Mononuclear cell (primary cell): ENCODE measurements around the gene APCDD1. TPM values are rescaled to one million over a fixed set of nuclear protein-coding genes. Genes with fewer than 3 reads are reported as not detected.
"Not testable (repeated sequence)": the region's sequence is repeated elsewhere in the genome, so short reads cannot be mapped to it uniquely, and the experiment has no call there.

Source experiments
- H3K27me3 ChIP-seq: 2 replicates; pipeline ENCODE4 v1.6.0; 2011; ENCODE audit warnings: low read length, control low read depth; ENCODE audit not compliant: insufficient read depth
- H3K4me1 ChIP-seq: 2 replicates; pipeline ENCODE4 v1.5.1; 2011; ENCODE audit warnings: mild to moderate bottlenecking, low read length, control low read depth; ENCODE audit not compliant: insufficient read depth
- H3K4me3 ChIP-seq: 2 replicates; pipeline ENCODE4 v1.5.1; 2011; ENCODE audit warnings: mild to moderate bottlenecking, low read length, moderate library complexity
- H3K9me3 ChIP-seq: 2 replicates; pipeline ENCODE4 v1.5.1; 2011; ENCODE audit warnings: low read depth, mild to moderate bottlenecking, control low read depth, low read length
- total RNA-seq: library from RNA; depleted of rRNA; stranded (reverse); fragments of >200 nt; gene quantifications from one replicate; pipeline ENCODE4 v1.2.3, GENCODE V29; 2012

Gene APCDD1
- total RNA-seq, 1 donor = under 0.01 TPM

- H3K4me1 ChIP-seq, H3K9me3 ChIP-seq, H3K27me3 ChIP-seq, H3K4me3 ChIP-seq: not testable (repeated sequence)
Measured at GRCh38 chr18:10464161-10464648, 9.8 kb downstream of the APCDD1 start.

GRCh38 chr18:10465174-10465939 lies 10.9 kb downstream of the APCDD1 start:
- no peaks in the 10 kb centered on the region for H3K9me3 ChIP-seq
- no peaks in the 10 kb centered on the region for H3K4me1 ChIP-seq
- no peaks in the 10 kb centered on the region for H3K27me3 ChIP-seq
- no peak overlapping the region for H3K4me3 ChIP-seq

GRCh38 chr18:10470429-10470828 lies 16.0 kb downstream of the APCDD1 start:
- Histone ChIP-seq H3K27me3 (no peaks in the 10 kb centered on the region), H3K4me1 (peaks cover 3% of the 10 kb centered on the region), H3K9me3 (no peaks in the 10 kb centered on the region), H3K4me3 (no peak overlapping the region)

GRCh38 chr18:10471574-10471973 lies 17.1 kb downstream of the APCDD1 start:
- Histone ChIP-seq H3K4me3 (no peak overlapping the region), H3K9me3 (no peaks in the 10 kb centered on the region), H3K27me3 (no peaks in the 10 kb centered on the region), H3K4me1 (peaks cover 14% of the 10 kb centered on the region)

GRCh38 chr18:10473132-10473531 lies 18.7 kb downstream of the APCDD1 start:
- H3K4me3 ChIP-seq = no peak overlapping the region
- no peaks in the 10 kb centered on the region for H3K9me3 ChIP-seq

GRCh38 chr18:10474309-10474708 lies 19.9 kb downstream of the APCDD1 start:
- Histone ChIP-seq H3K9me3 (no peaks in the 10 kb centered on the region), H3K27me3 (no peaks in the 10 kb centered on the region), H3K4me3 (no peak overlapping the region)

More at GRCh38 chr18:10473132-10473531, 18.7 kb downstream of the APCDD1 start:
- Histone ChIP-seq H3K4me1 (peaks cover 23% of the 10 kb centered on the region), H3K27me3 (no peaks in the 10 kb centered on the region)

GRCh38 chr18:10475276-10475653 lies 20.8 kb downstream of the APCDD1 start:
- no peak overlapping the region for H3K4me3 ChIP-seq
- H3K27me3 ChIP-seq = no peaks in the 10 kb centered on the region
- peaks cover 35% of the 10 kb centered on the region for H3K4me1 ChIP-seq
- no peaks in the 10 kb centered on the region for H3K9me3 ChIP-seq

More at GRCh38 chr18:10474309-10474708, 19.9 kb downstream of the APCDD1 start:
- peaks cover 27% of the 10 kb centered on the region for H3K4me1 ChIP-seq

- no peak overlapping the region for H3K4me3 ChIP-seq
- H3K27me3 ChIP-seq = no peaks in the 10 kb centered on the region
- H3K9me3 ChIP-seq = no peaks in the 10 kb centered on the region
Measured at GRCh38 chr18:10475654-10476291, 21.3 kb downstream of the APCDD1 start.

GRCh38 chr18:10476338-10476791 lies 21.9 kb downstream of the APCDD1 start:
- no peaks in the 10 kb centered on the region for H3K27me3 ChIP-seq
- no peak overlapping the region for H3K4me3 ChIP-seq
- H3K4me1 ChIP-seq = peaks cover 35% of the 10 kb centered on the region
- no peaks in the 10 kb centered on the region for H3K9me3 ChIP-seq

More at GRCh38 chr18:10475654-10476291, 21.3 kb downstream of the APCDD1 start:
- H3K4me1 ChIP-seq = peaks cover 35% of the 10 kb centered on the region

- H3K4me1 ChIP-seq = peaks cover 41% of the 10 kb centered on the region
- no peaks in the 10 kb centered on the region for H3K27me3 ChIP-seq
- H3K4me3 ChIP-seq = no peak overlapping the region
- no peaks in the 10 kb centered on the region for H3K9me3 ChIP-seq
Measured at GRCh38 chr18:10477121-10477862, 22.9 kb downstream of the APCDD1 start.

GRCh38 chr18:10477863-10478260 lies 23.4 kb downstream of the APCDD1 start:
- Histone ChIP-seq H3K4me3 (no peak overlapping the region), H3K4me1 (peaks cover 47% of the 10 kb centered on the region), H3K9me3 (no peaks in the 10 kb centered on the region), H3K27me3 (no peaks in the 10 kb centered on the region)

GRCh38 chr18:10481831-10482230 lies 27.4 kb downstream of the APCDD1 start:
- Histone ChIP-seq H3K4me1 (peaks cover 41% of the 10 kb centered on the region), H3K27me3 (no peaks in the 10 kb centered on the region), H3K4me3 (no peak overlapping the region), H3K9me3 (no peaks in the 10 kb centered on the region)

- Histone ChIP-seq H3K4me3 (no peak overlapping the region), H3K4me1 (peaks cover 36% of the 10 kb centered on the region)
Measured at GRCh38 chr18:10482363-10482984, 28.0 kb downstream of the APCDD1 start.

GRCh38 chr18:10482985-10483949 lies 28.8 kb downstream of the APCDD1 start:
- no peaks in the 10 kb centered on the region for H3K27me3 ChIP-seq
- H3K4me1 ChIP-seq = peaks cover 32% of the 10 kb centered on the region
- no peaks in the 10 kb centered on the region for H3K9me3 ChIP-seq
- H3K4me3 ChIP-seq = no peak overlapping the region

More at GRCh38 chr18:10482363-10482984, 28.0 kb downstream of the APCDD1 start:
- Histone ChIP-seq H3K9me3 (no peaks in the 10 kb centered on the region), H3K27me3 (no peaks in the 10 kb centered on the region)
